Measurements from ENCODE around the gene TPD52L1.
A peak's percentile ranks its signal among the peaks of the same experiment; 100 is the strongest.

TPD52L1 gene

DNA sequence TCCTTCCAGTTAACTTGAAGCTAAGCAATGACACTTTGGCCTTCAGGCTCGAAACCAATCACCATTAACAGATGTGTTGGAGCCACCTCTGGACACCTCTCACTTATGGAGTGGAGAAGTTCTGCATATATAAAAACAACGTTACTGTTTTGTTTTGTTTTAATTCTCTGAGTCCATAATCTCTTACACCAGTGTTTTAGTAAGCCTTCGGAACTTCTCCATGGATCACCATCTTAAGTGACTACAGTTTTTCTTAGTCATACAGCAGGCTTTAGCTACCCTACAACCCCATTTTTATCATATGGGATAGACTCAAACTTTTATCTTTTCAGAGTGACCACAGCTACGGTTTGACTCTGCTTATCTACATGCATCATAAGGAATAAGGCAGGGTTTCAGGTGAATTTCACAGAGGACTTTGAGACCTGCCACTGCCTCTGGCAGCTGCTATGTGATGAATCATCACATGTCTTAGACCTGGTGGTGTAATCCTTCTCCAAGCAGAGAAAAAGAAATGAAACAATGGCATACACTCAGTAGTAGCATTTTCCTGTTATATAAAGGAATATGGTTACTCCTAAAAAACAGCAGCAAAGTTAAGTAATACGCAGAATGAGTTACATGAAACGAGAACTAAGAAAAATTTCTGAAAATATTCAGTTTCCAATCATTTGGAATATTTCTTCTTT, 153.7 kb downstream of the TPD52L1 start:
- no peak for DNase-seq (ENCODE audit: low spot score)
- TF ChIP-seq, protein P1, sequence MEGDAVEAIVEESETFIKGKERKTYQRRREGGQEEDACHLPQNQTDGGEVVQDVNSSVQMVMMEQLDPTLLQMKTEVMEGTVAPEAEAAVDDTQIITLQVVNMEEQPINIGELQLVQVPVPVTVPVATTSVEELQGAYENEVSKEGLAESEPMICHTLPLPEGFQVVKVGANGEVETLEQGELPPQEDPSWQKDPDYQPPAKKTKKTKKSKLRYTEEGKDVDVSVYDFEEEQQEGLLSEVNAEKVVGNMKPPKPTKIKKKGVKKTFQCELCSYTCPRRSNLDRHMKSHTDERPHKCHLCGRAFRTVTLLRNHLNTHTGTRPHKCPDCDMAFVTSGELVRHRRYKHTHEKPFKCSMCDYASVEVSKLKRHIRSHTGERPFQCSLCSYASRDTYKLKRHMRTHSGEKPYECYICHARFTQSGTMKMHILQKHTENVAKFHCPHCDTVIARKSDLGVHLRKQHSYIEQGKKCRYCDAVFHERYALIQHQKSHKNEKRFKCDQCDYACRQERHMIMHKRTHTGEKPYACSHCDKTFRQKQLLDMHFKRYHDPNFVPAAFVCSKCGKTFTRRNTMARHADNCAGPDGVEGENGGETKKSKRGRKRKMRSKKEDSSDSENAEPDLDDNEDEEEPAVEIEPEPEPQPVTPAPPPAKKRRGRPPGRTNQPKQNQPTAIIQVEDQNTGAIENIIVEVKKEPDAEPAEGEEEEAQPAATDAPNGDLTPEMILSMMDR (IDR thresholded peaks at IDR 0.05; ENCODE audit: poor library complexity, severe bottlenecking), result no peak
- Histone ChIP-seq H3K9me3 (ENCODE audit: severe bottlenecking) (no peaks in the 10 kb centered on the region), H3K27me3 (ENCODE audit: insufficient read depth, poor library complexity, severe bottlenecking) (no peaks in the 10 kb centered on the region), H3K27ac (ENCODE audit: poor library complexity, severe bottlenecking) (no peak overlapping the region), H3K36me3 (ENCODE audit: low read depth) (no peaks in the 10 kb centered on the region), H3K4me1 (ENCODE audit: insufficient read depth, poor library complexity, severe bottlenecking) (no peaks in the 10 kb centered on the region), H3K4me3 (ENCODE audit: severe bottlenecking) (no peak overlapping the region)
- ATAC-seq (ENCODE audit: low read depth), result peak; percentile 81

DNA sequence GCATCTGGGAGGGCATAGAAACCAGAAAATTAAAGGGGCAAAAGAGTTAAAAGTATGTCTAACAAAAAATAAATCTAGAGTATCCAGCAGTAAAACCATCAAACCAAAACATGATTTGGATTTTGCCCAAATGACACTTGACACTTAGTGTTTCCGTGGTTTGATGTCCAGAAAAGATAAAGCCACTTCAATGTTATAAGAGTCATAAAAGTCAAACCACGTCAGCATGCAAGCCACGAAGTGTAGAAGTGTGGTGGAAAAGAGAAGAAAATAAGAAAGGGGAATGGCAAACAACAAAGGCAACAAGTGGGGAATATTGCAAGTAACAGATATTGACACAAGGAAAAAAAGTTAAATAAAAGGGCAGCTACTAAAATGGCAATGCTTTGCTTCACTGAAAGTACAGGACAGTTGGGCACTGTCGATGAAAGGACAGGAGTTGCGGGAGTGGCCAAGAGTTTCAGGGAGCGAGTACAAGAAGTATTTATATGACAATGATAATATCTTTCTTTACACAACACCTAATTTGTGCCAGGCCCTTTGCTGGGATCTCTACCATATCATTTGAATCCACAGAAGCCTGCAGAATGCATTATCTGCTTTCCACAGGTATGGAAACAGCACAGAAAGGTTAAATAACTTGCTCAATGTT, 154.5 kb downstream of the TPD52L1 start:
- DNase-seq (ENCODE audit: low spot score) (no peak), ATAC-seq (ENCODE audit: low read depth) (no peak)
- H3K36me3 ChIP-seq (ENCODE audit: low read depth), result no peaks in the 10 kb centered on the region
- no peak overlapping the region for H3K27ac ChIP-seq (ENCODE audit: poor library complexity, severe bottlenecking)
- H3K9me3 ChIP-seq (ENCODE audit: severe bottlenecking), result no peaks in the 10 kb centered on the region
- H3K4me3 ChIP-seq (ENCODE audit: severe bottlenecking), result no peak overlapping the region
- no peaks in the 10 kb centered on the region for H3K4me1 ChIP-seq (ENCODE audit: insufficient read depth, poor library complexity, severe bottlenecking)
- TF ChIP-seq, protein P1 (IDR thresholded peaks at IDR 0.05; ENCODE audit: poor library complexity, severe bottlenecking), result no peak
- H3K27me3 ChIP-seq (ENCODE audit: insufficient read depth, poor library complexity, severe bottlenecking), result no peaks in the 10 kb centered on the region

- H3K4me1 ChIP-seq (ENCODE audit: insufficient read depth, poor library complexity, severe bottlenecking), result no peaks in the 10 kb centered on the region
- no peaks in the 10 kb centered on the region for H3K27me3 ChIP-seq (ENCODE audit: insufficient read depth, poor library complexity, severe bottlenecking)
- TF ChIP-seq, protein P1 (IDR thresholded peaks at IDR 0.05; ENCODE audit: poor library complexity, severe bottlenecking), result peak; percentile 86
- no peak overlapping the region for H3K27ac ChIP-seq (ENCODE audit: poor library complexity, severe bottlenecking)
- no peak overlapping the region for H3K4me3 ChIP-seq (ENCODE audit: severe bottlenecking)
- DNase-seq (ENCODE audit: low spot score) (no peak), ATAC-seq (ENCODE audit: low read depth) (peak; percentile 69; the same call in 2 of the 3 replicates)
- H3K36me3 ChIP-seq (ENCODE audit: low read depth), result no peaks in the 10 kb centered on the region
- H3K9me3 ChIP-seq (ENCODE audit: severe bottlenecking), result no peaks in the 10 kb centered on the region
Observed at GRCh38 chr6:125310994-125311649, 157.5 kb downstream of the TPD52L1 start.

DNA sequence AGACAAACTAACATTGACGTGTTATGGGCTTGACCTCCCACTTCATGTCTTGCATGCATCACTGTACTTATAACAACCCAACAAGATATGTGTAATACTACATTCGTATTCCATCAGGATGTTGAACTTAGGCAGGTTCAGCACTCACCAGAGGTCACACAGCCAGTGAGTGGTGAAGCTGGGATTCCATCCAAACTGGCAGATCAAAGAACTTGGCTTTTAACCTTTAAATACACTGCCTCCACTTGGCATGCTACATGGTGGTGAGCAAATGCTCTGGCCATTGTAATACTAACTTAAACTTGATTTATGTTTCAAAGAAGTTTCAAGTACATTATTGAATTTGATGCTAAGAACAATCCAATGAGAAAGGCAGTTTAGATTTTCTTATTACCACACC, 158.9 kb downstream of the TPD52L1 start:
- Histone ChIP-seq H3K4me3 (ENCODE audit: severe bottlenecking) (no peak overlapping the region), H3K36me3 (ENCODE audit: low read depth) (no peaks in the 10 kb centered on the region), H3K4me1 (ENCODE audit: insufficient read depth, poor library complexity, severe bottlenecking) (no peaks in the 10 kb centered on the region), H3K9me3 (ENCODE audit: severe bottlenecking) (no peaks in the 10 kb centered on the region), H3K27ac (ENCODE audit: poor library complexity, severe bottlenecking) (no peak overlapping the region), H3K27me3 (ENCODE audit: insufficient read depth, poor library complexity, severe bottlenecking) (no peaks in the 10 kb centered on the region)
- DNase-seq (ENCODE audit: low spot score) (no peak), ATAC-seq (ENCODE audit: low read depth) (no peak)
- TF ChIP-seq, protein P1 (IDR thresholded peaks at IDR 0.05; ENCODE audit: poor library complexity, severe bottlenecking), result no peak
